ENCODE measurements around the gene PRR29.
"Not testable (repeated sequence)": the region's sequence is repeated elsewhere in the genome, so short reads cannot be mapped to it uniquely, and the experiment has no call there.

Gene PRR29

DNA sequence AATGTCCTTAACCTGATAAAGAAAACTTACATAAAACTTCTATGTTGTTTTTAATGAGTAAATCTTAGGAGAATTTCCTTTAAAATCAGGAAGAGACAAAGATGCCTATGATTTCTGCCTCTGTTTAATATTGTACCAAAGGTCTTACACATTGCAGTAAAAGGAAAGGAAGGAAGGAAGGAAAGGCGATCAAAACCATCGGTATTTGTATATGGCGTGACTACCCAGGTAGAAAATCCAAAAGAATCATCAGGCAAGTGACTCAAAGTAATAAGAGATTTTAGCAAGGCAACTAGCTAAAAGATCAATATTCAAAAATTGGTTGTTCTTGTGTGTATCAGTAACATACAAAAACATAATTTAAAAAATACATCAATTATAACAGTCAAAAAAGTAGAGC lies 18.8 kb downstream of the PRR29 start:
- Histone ChIP-seq H4K91ac (ENCODE audit: low read depth, low read length) (no peak overlapping the region), H3K27ac (ENCODE audit: low read depth, low read length) (no peak overlapping the region), H2AK5ac (ENCODE audit: low read length) (no peak overlapping the region), H2BK5ac (ENCODE audit: low read depth, low read length, poor library complexity) (no peak overlapping the region), H4K8ac (ENCODE audit: low read depth, low read length) (no peak overlapping the region), H3K18ac (ENCODE audit: low read length) (no peak overlapping the region), H3K9ac (ENCODE audit: low read length) (no peak overlapping the region), H3K79me1 (ENCODE audit: low read length) (no peaks in the 10 kb centered on the region), H3K9me3 (ENCODE audit: insufficient read depth, low read depth, low read length) (no peaks in the 10 kb centered on the region), H3K79me2 (ENCODE audit: control insufficient read depth, insufficient read depth, low read length, poor library complexity) (no peaks in the 10 kb centered on the region), H4K12ac (ENCODE audit: low read depth, low read length) (no peak overlapping the region), H3K36me3 (ENCODE audit: control insufficient read depth in 1 of 2, insufficient read depth in 2 of 2, low read length in 2 of 2) (no peaks in the 10 kb centered on the region), H3K14ac (ENCODE audit: low read length) (no peak overlapping the region), H2AFZ (ENCODE audit: insufficient read depth, low read length, poor library complexity) (no peak overlapping the region), H3K4ac (ENCODE audit: low read depth, low read length) (no peak overlapping the region), H2BK12ac (ENCODE audit: low read length) (no peak overlapping the region), H3K4me2 (ENCODE audit: low read length) (no peak overlapping the region), H2BK120ac (ENCODE audit: insufficient read depth, low read length, poor library complexity) (no peak overlapping the region), H3K27me3 (ENCODE audit: insufficient read depth, low read length) (no peaks in the 10 kb centered on the region), H3K4me1 (ENCODE audit: control insufficient read depth in 1 of 2, insufficient read depth in 2 of 2, low read length in 2 of 2) (no peaks in the 10 kb centered on the region), H3K23ac (ENCODE audit: low read length) (no peak overlapping the region), H3K4me3 (ENCODE audit: low read depth, low read length) (no peak overlapping the region)
- no peak for DNase-seq
- no CpG with 5 or more reads among the region's 3 CpGs for WGBS (ENCODE audit: extremely low coverage, insufficient coverage, insufficient read length)

DNA sequence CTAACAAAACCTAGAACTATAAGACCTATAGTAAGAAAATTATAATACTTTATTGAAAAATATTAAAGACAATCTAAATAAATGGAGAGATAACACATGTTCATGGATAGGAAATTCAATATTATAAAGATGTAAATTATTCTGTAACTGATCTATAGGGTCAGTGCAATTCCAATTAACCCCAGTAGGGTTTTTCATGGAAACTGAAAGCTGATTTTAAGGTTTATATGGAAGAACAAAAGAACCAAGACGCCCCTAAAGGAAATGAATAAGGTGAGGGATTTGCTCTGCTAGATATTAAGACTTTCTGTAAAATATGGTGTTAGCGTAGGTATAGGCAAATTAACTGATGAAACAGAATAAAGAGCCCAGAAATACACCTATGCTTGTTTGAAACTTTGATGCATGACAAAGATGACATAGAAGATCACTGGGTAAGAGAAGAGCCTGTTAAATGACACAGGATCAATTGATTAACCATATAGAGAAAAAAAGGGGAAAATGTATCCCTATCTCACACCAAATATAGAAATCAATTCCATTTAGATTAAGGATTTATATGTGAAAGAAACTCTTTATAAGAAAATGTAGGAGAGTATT lies 19.3 kb downstream of the PRR29 start:
- H2AK5ac ChIP-seq (ENCODE audit: low read length): no peak overlapping the region
- no peak overlapping the region for H2BK12ac ChIP-seq (ENCODE audit: low read length)
- no peaks in the 10 kb centered on the region for H3K9me3 ChIP-seq (ENCODE audit: insufficient read depth, low read depth, low read length)
- no peak overlapping the region for H3K23ac ChIP-seq (ENCODE audit: low read length)
- H3K18ac ChIP-seq (ENCODE audit: low read length): no peak overlapping the region
- no CpG with 5 or more reads among the region's 2 CpGs for WGBS (ENCODE audit: extremely low coverage, insufficient coverage, insufficient read length)
- H2AFZ ChIP-seq (ENCODE audit: insufficient read depth, low read length, poor library complexity): no peak overlapping the region
- no peak overlapping the region for H3K14ac ChIP-seq (ENCODE audit: low read length)
- no peaks in the 10 kb centered on the region for H3K79me1 ChIP-seq (ENCODE audit: low read length)
- H3K27me3 ChIP-seq (ENCODE audit: insufficient read depth, low read length): no peaks in the 10 kb centered on the region
- no peak for DNase-seq
- no peak overlapping the region for H3K27ac ChIP-seq (ENCODE audit: low read depth, low read length)
- H2BK120ac ChIP-seq (ENCODE audit: insufficient read depth, low read length, poor library complexity): no peak overlapping the region
- no peak overlapping the region for H2BK5ac ChIP-seq (ENCODE audit: low read depth, low read length, poor library complexity)
- no peak overlapping the region for H3K4me2 ChIP-seq (ENCODE audit: low read length)
- H3K4me3 ChIP-seq (ENCODE audit: low read depth, low read length): no peak overlapping the region
- no peaks in the 10 kb centered on the region for H3K4me1 ChIP-seq (ENCODE audit: control insufficient read depth in 1 of 2, insufficient read depth in 2 of 2, low read length in 2 of 2)
- H4K12ac ChIP-seq (ENCODE audit: low read depth, low read length): no peak overlapping the region
- H3K4ac ChIP-seq (ENCODE audit: low read depth, low read length): no peak overlapping the region
- no peak overlapping the region for H3K9ac ChIP-seq (ENCODE audit: low read length)
- H3K36me3 ChIP-seq (ENCODE audit: control insufficient read depth in 1 of 2, insufficient read depth in 2 of 2, low read length in 2 of 2): no peaks in the 10 kb centered on the region
- H3K79me2 ChIP-seq (ENCODE audit: control insufficient read depth, insufficient read depth, low read length, poor library complexity): no peaks in the 10 kb centered on the region
- H4K91ac ChIP-seq (ENCODE audit: low read depth, low read length): no peak overlapping the region
- no peak overlapping the region for H4K8ac ChIP-seq (ENCODE audit: low read depth, low read length)

DNA sequence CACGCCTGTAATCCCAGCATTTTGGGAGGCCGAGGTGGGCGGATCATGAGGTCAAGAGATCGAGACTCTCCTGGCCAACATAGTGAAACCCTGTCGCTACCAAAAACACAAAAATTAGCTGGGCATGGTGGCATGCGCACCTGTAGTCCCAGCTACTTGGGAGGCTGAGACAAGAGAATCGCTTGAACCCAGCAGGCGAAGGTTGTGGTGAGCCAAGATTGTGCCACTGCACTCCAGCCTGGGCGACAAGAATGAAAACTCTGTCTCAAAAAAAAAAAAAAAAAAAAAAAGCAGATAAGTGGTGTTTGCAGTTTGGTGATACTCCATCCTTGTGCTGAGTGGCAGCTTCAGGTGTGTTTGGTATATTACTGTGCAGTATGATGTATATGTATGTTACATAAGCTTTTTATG lies 21.4 kb downstream of the PRR29 start:
- not testable (repeated sequence) for H4K91ac ChIP-seq (ENCODE audit: low read depth, low read length); H3K4me1 ChIP-seq (ENCODE audit: control insufficient read depth in 1 of 2, insufficient read depth in 2 of 2, low read length in 2 of 2); H4K12ac ChIP-seq (ENCODE audit: low read depth, low read length); H3K18ac ChIP-seq (ENCODE audit: low read length); H2BK5ac ChIP-seq (ENCODE audit: low read depth, low read length, poor library complexity); H2BK12ac ChIP-seq (ENCODE audit: low read length); H2BK120ac ChIP-seq (ENCODE audit: insufficient read depth, low read length, poor library complexity); H3K9ac ChIP-seq (ENCODE audit: low read length); DNase-seq; H3K23ac ChIP-seq (ENCODE audit: low read length); H3K36me3 ChIP-seq (ENCODE audit: control insufficient read depth in 1 of 2, insufficient read depth in 2 of 2, low read length in 2 of 2); H4K8ac ChIP-seq (ENCODE audit: low read depth, low read length); H3K14ac ChIP-seq (ENCODE audit: low read length); H3K27ac ChIP-seq (ENCODE audit: low read depth, low read length); H2AK5ac ChIP-seq (ENCODE audit: low read length); H3K27me3 ChIP-seq (ENCODE audit: insufficient read depth, low read length); H3K79me2 ChIP-seq (ENCODE audit: control insufficient read depth, insufficient read depth, low read length, poor library complexity); H3K4ac ChIP-seq (ENCODE audit: low read depth, low read length); H3K9me3 ChIP-seq (ENCODE audit: insufficient read depth, low read depth, low read length); H3K4me2 ChIP-seq (ENCODE audit: low read length); H2AFZ ChIP-seq (ENCODE audit: insufficient read depth, low read length, poor library complexity); H3K4me3 ChIP-seq (ENCODE audit: low read depth, low read length); H3K79me1 ChIP-seq (ENCODE audit: low read length)
- WGBS (ENCODE audit: extremely low coverage, insufficient coverage, insufficient read length): no CpG with 5 or more reads among the region's 9 CpGs

DNA sequence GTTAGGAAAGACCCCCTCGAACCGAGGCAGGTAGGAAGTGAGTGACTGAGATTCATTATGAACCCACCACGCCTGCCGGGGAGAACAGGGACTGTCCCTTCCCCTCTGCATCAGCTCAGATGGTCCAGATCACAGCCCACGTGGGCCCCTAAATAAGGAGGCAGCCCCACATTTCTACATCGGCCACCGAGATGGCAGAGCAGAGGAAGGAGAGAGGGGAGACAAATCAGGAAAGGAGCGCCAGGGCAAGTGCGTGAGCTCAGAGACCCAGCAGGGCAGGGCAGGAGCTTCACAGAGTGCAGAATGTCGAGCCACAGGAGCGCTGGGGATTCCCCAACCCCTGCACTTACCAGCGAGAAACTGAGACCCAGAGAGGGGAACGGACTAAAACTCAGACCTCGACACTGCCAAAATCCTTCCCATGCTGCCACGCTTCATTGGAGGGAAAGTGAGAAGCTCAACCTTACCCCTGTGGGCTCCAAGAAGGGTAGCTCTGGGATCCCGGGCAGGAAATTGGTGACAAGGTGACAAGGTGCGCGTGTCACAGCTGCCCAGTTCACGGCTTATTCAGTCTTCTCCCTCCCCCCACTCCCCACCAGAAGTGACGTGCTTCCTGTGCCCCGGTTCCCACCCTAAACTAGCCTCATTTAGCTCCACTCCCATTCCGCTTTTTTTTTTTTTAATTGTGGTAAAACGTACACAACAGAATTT lies 22.1 kb downstream of the PRR29 start, which contains the start of gene ICAM2:
TSS of gene ICAM2 (minus strand) at position 578 of the 711 bp plus-strand sequence. CDS start 13,942 bp downstream, outside the sequence.
- no peak within 1 kb of the TSS for H2BK12ac ChIP-seq (ENCODE audit: low read length)
- no peak within 1 kb of the TSS for H2BK120ac ChIP-seq (ENCODE audit: insufficient read depth, low read length, poor library complexity)
- H2BK5ac ChIP-seq (ENCODE audit: low read depth, low read length, poor library complexity): no peak within 1 kb of the TSS
- H4K91ac ChIP-seq (ENCODE audit: low read depth, low read length): no peak within 1 kb of the TSS
- H3K9ac ChIP-seq (ENCODE audit: low read length): no peak within 1 kb of the TSS
- H3K27ac ChIP-seq (ENCODE audit: low read depth, low read length): no peak within 1 kb of the TSS
- no peak within 1 kb of the TSS for H3K4ac ChIP-seq (ENCODE audit: low read depth, low read length)
- no peaks in the 10 kb centered on the region for H3K4me1 ChIP-seq (ENCODE audit: control insufficient read depth in 1 of 2, insufficient read depth in 2 of 2, low read length in 2 of 2)
- no peak within 1 kb of the TSS for H3K4me2 ChIP-seq (ENCODE audit: low read length)
- no CpG with 5 or more reads among the region's 23 CpGs for WGBS (ENCODE audit: extremely low coverage, insufficient coverage, insufficient read length)
- H3K9me3 ChIP-seq (ENCODE audit: insufficient read depth, low read depth, low read length): peaks cover 1% of the 10 kb centered on the region
- no peak within 1 kb of the TSS for H4K8ac ChIP-seq (ENCODE audit: low read depth, low read length)
- H3K18ac ChIP-seq (ENCODE audit: low read length): no peak within 1 kb of the TSS
- H3K79me2 ChIP-seq (ENCODE audit: control insufficient read depth, insufficient read depth, low read length, poor library complexity): no peaks in the 10 kb centered on the region
- no peak within 1 kb of the TSS for H3K4me3 ChIP-seq (ENCODE audit: low read depth, low read length)
- no peak within 1 kb of the TSS for H4K12ac ChIP-seq (ENCODE audit: low read depth, low read length)
- H2AFZ ChIP-seq (ENCODE audit: insufficient read depth, low read length, poor library complexity): no peak within 1 kb of the TSS
- no peaks in the 10 kb centered on the region for H3K36me3 ChIP-seq (ENCODE audit: control insufficient read depth in 1 of 2, insufficient read depth in 2 of 2, low read length in 2 of 2)
- DNase-seq: no peak
- no peak within 1 kb of the TSS for H3K23ac ChIP-seq (ENCODE audit: low read length)
- H3K79me1 ChIP-seq (ENCODE audit: low read length): no peaks in the 10 kb centered on the region
- H2AK5ac ChIP-seq (ENCODE audit: low read length): no peak within 1 kb of the TSS
- H3K27me3 ChIP-seq (ENCODE audit: insufficient read depth, low read length): no peaks in the 10 kb centered on the region
- H3K14ac ChIP-seq (ENCODE audit: low read length): no peak within 1 kb of the TSS

Data from trophoblast cell (in vitro differentiated cells and primary cell).